Upper lobe of left lung (tissue), 4 donors: ENCODE data around the gene PDZD2.

Source experiments
- CTCF ChIP-seq, 6 experiments: fragments of 450-650 bp in 4 of 6; fragments of 200-600 bp in 2 of 6; sonication (generic) in 2 of 6; IDR thresholded peaks; one replicate each; pipeline ENCODE4 v1.5.1; 2016 to 2019; ENCODE audit warnings: antibody characterized with exemption in 6 of 6
- POLR2A ChIP-seq, 4 donors: fragments of 450-650 bp; IDR thresholded peaks; one replicate each; pipeline ENCODE4 v1.5.1; 2016 to 2017; ENCODE audit warnings: antibody characterized with exemption in 4 of 4, mild to moderate bottlenecking in 2 of 4

GRCh38 chr5:31935496-31936369, 296.8 kb downstream of the PDZD2 start:
- TF ChIP-seq CTCF (IDR thresholded peaks at IDR 0.05), result no peak
- TF ChIP-seq POLR2A (IDR thresholded peaks at IDR 0.05), result peak in 2 of 4 donors; percentile 43 to 76
